ENCODE results near the gene ZNF76. TPM values are rescaled to one million over a fixed set of nuclear protein-coding genes. Genes with fewer than 3 reads are reported as not detected.

ZNF76 gene
- total and polyA plus RNA-seq, 9 of the 15 experiments (the other 6 are each of a cell fraction or from before 2014, with no cell fraction given), result 1.2 to 17.8 (median 10.7) TPM

DNA sequence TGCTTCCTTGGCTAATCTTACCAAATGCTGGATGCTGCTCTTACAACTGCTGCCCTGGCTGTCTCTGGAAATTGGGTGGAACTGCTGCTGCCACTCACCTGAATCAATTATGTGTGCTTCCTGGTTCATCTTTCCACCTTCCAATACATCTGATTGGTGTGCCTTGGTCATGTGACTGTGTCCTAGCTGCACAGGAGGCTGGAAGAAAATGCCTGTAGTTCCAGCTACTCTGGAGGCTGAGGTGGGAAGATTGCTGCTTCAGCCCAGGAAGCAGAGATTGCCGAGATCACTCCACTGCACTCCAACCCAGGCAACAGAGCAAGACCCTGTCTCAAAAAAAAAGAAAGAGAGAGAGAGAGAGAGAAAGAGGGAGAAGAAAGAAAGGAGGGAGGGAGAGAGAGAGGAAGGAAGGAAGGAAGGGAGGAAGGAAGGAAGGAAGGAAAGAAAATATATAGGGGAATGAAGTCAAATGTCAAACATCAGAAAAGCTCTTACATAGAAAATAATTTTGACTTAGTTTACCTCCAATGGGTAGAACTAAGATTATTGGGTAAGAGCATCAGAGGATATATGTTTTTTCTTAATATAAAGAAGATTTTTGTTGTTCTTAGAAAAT lies 68.7 kb downstream of the ZNF76 start (continued):
- TF ChIP-seq, protein P1, sequence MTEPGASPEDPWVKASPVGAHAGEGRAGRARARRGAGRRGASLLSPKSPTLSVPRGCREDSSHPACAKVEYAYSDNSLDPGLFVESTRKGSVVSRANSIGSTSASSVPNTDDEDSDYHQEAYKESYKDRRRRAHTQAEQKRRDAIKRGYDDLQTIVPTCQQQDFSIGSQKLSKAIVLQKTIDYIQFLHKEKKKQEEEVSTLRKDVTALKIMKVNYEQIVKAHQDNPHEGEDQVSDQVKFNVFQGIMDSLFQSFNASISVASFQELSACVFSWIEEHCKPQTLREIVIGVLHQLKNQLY (CRISPR knock-in tag; conservative IDR thresholded peaks at IDR 0.05), result no peak
- TF ChIP-seq DACH1 (IDR thresholded peaks at IDR 0.05; ENCODE audit: partially characterized antibody), result no peak
- TF ChIP-seq NFATC3 (IDR thresholded peaks at IDR 0.05), result no peak
- TF ChIP-seq ZBTB2 (IDR thresholded peaks at IDR 0.05), result no peak
- TF ChIP-seq CCNT2 (IDR thresholded peaks at IDR 0.05; ENCODE audit: borderline replicate concordance, extremely low read depth, insufficient read length, low read depth, low read length), result no peak
- TF ChIP-seq MTA1 (IDR thresholded peaks at IDR 0.05; ENCODE audit: borderline replicate concordance), result no peak
- no peak for TF ChIP-seq MAFK (IDR thresholded peaks at IDR 0.05; ENCODE audit: low read length)
- TF ChIP-seq STAT5B (CRISPR knock-in tag; IDR thresholded peaks at IDR 0.05), result no peak
- no peak for TF ChIP-seq ZNF75A (CRISPR knock-in tag; IDR thresholded peaks at IDR 0.05)
- no peak for TF ChIP-seq PBX2 (CRISPR knock-in tag; IDR thresholded peaks at IDR 0.05; ENCODE audit: low read depth)
- TF ChIP-seq PBX2 (tag; conservative IDR thresholded peaks at IDR 0.05; ENCODE audit: low read depth), result no peak
- TF ChIP-seq ZNF707 (CRISPR knock-in tag; conservative IDR thresholded peaks at IDR 0.05), result no peak

Data from K562 (cell line).